Upper lobe of right lung (tissue), 1 donor: ENCODE data around the gene KIAA0825. TPM values are rescaled to one million over a fixed set of nuclear protein-coding genes. Genes with fewer than 3 reads are reported as not detected.
"Not testable (repeated sequence)": the region's sequence is repeated elsewhere in the genome, so short reads cannot be mapped to it uniquely, and the experiment has no call there.

Experiments used
- ATAC-seq: fragments of 200-7000 bp; cut with Tn5 transposase; one replicate; pipeline ENCODE4 v1.9.1; 2020; ENCODE audit warnings: mild to moderate bottlenecking, moderate library complexity
- DNase-seq: peaks from one replicate; pipeline ENCODE4 v3.0.0-alpha.2; 2020
- H3K27ac ChIP-seq: fragments of 200-600 bp; one replicate; pipeline ENCODE4 v1.8.0; 2022
- H3K27me3 ChIP-seq: fragments of 200-600 bp; one replicate; pipeline ENCODE4 v1.8.0; 2022; ENCODE audit warnings: mild to moderate bottlenecking
- H3K36me3 ChIP-seq: fragments of 200-600 bp; one replicate; pipeline ENCODE4 v1.8.0; 2022
- H3K4me1 ChIP-seq: fragments of 200-600 bp; one replicate; pipeline ENCODE4 v1.8.0; 2022
- H3K4me3 ChIP-seq: fragments of 200-600 bp; one replicate; pipeline ENCODE4 v1.8.0; 2022; ENCODE audit warnings: mild to moderate bottlenecking
- H3K9me3 ChIP-seq: fragments of 200-600 bp; one replicate; pipeline ENCODE4 v1.8.0; 2022
- CTCF ChIP-seq: fragments of 200-600 bp; IDR thresholded peaks from one replicate; pipeline ENCODE4 v1.8.0; 2022; ENCODE audit warnings: antibody characterized with exemption
- intact Hi-C: fragments of 100-400 bp; cut with DNase I; formaldehyde crosslinking; loops from one replicate; pipeline ENCODE4 v1.11.0; 2022
- total RNA-seq: library from RNA; stranded (reverse); fragmentation: NEBNext Ultra II Directional; extraction: Animal tissue kit (Norgen Biotek cat#: 25700); gene quantifications from one replicate; pipeline ENCODE4 v1.2.1, GENCODE V29; 2021
- donor health status: DM: no; HTN: yes; CAD: no; lungs with severe emphysema.

Gene KIAA0825
- total RNA-seq, 1 donor from 2014 or later, result 4.4 TPM

- no peaks in the 10 kb centered on the region for H3K4me1 ChIP-seq
- no peak for DNase-seq
- H3K36me3 ChIP-seq, result no peaks in the 10 kb centered on the region
- no peaks in the 10 kb centered on the region for H3K27me3 ChIP-seq
- no peak overlapping the region for H3K4me3 ChIP-seq
- no peak for ATAC-seq
- no peaks in the 10 kb centered on the region for H3K9me3 ChIP-seq
- no peak for TF ChIP-seq CTCF
- intact Hi-C loops, result no loop called here
- H3K27ac ChIP-seq, result no peak overlapping the region
These were observed 445.3 kb downstream of the KIAA0825 start for GRCh38 chr5:94173100-94173499.

GRCh38 chr5:94171070-94171469 is 447.3 kb downstream of the KIAA0825 start:
- H3K27ac ChIP-seq, intact Hi-C loops, H3K9me3 ChIP-seq, H3K4me1 ChIP-seq, H3K27me3 ChIP-seq, H3K4me3 ChIP-seq, H3K36me3 ChIP-seq, DNase-seq, ATAC-seq: not testable (repeated sequence)

- H3K4me1 ChIP-seq, DNase-seq, H3K27ac ChIP-seq, H3K9me3 ChIP-seq, ATAC-seq, intact Hi-C loops, H3K27me3 ChIP-seq, H3K36me3 ChIP-seq, H3K4me3 ChIP-seq: not testable (repeated sequence)
These were observed 448.2 kb downstream of the KIAA0825 start for GRCh38 chr5:94170158-94170557.

- Histone ChIP-seq H3K4me1 (no peaks in the 10 kb centered on the region), H3K27me3 (no peaks in the 10 kb centered on the region), H3K27ac (no peak overlapping the region), H3K4me3 (no peak overlapping the region), H3K36me3 (no peaks in the 10 kb centered on the region), H3K9me3 (no peaks in the 10 kb centered on the region)
- DNase-seq (no peak), ATAC-seq (no peak)
- intact Hi-C loops, result no loop called here
- TF ChIP-seq CTCF, result no peak
These were observed 450.3 kb downstream of the KIAA0825 start for GRCh38 chr5:94168151-94168550.

- no peaks in the 10 kb centered on the region for H3K27me3 ChIP-seq
- H3K36me3 ChIP-seq, result no peaks in the 10 kb centered on the region
- DNase-seq, result no peak
- no peak for ATAC-seq
- no peak overlapping the region for H3K27ac ChIP-seq
- TF ChIP-seq CTCF, result no peak
- H3K9me3 ChIP-seq, result no peaks in the 10 kb centered on the region
- intact Hi-C loops, result no loop called here
- H3K4me1 ChIP-seq, result no peaks in the 10 kb centered on the region
- no peak overlapping the region for H3K4me3 ChIP-seq
These were observed 456.6 kb downstream of the KIAA0825 start for GRCh38 chr5:94161801-94162200.

GRCh38 chr5:94159144-94159543 is 459.3 kb downstream of the KIAA0825 start:
- Histone ChIP-seq H3K4me1 (no peaks in the 10 kb centered on the region), H3K9me3 (no peaks in the 10 kb centered on the region), H3K36me3 (no peaks in the 10 kb centered on the region), H3K4me3 (no peak overlapping the region), H3K27ac (no peak overlapping the region), H3K27me3 (no peaks in the 10 kb centered on the region)
- ATAC-seq (no peak), DNase-seq (no peak)
- intact Hi-C loops, result no loop called here
- no peak for TF ChIP-seq CTCF
